ENCODE data around the gene NANOGP8.

The NANOGP8 gene

GRCh38 chr15:35068846-35069475 lies 16.1 kb downstream of the NANOGP8 start:
- no peaks in the 10 kb centered on the region; the same call in 1 of the 2 replicates for H3K36me3 ChIP-seq (ENCODE audit: insufficient read depth, low read length)
- H4K20me1 ChIP-seq (ENCODE audit: insufficient read depth, low read length) = no peaks in the 10 kb centered on the region
- TF ChIP-seq EZH2 (IDR thresholded peaks at IDR 0.05; ENCODE audit: borderline replicate concordance, low read length) (no peak), CTCF (IDR thresholded peaks at IDR 0.05; ENCODE audit: low read length) (no peak)
- no peaks in the 10 kb centered on the region for H3F3A ChIP-seq (ENCODE audit: insufficient read depth, low read length)
- H3K4me1 ChIP-seq (ENCODE audit: insufficient read depth, low read length, severe bottlenecking) = no peaks in the 10 kb centered on the region
- 0 out of 2 replicates have a peak, but pooled peaks cover 6% of the 10 kb centered on the region for H3K27me3 ChIP-seq (ENCODE audit: insufficient read depth, low read length)
- no peak overlapping the region for H3K4me2 ChIP-seq (ENCODE audit: low read length)
- no peak overlapping the region for H2AFZ ChIP-seq (ENCODE audit: low read length)
- no peaks in the 10 kb centered on the region for H3K79me2 ChIP-seq (ENCODE audit: insufficient read depth, low read length)
- H3K4me3 ChIP-seq (ENCODE audit: low read depth, low read length, poor library complexity, severe bottlenecking) = no peak overlapping the region
- H3K27ac ChIP-seq (ENCODE audit: low read depth, low read length, poor library complexity, severe bottlenecking) = no peak overlapping the region
- H3K9me3 ChIP-seq (ENCODE audit: low read length) = no peaks in the 10 kb centered on the region
- no peak overlapping the region for H3K9ac ChIP-seq (ENCODE audit: low read length)
- H3K9me2 ChIP-seq (ENCODE audit: low read depth, low read length) = no peaks in the 10 kb centered on the region

DNA sequence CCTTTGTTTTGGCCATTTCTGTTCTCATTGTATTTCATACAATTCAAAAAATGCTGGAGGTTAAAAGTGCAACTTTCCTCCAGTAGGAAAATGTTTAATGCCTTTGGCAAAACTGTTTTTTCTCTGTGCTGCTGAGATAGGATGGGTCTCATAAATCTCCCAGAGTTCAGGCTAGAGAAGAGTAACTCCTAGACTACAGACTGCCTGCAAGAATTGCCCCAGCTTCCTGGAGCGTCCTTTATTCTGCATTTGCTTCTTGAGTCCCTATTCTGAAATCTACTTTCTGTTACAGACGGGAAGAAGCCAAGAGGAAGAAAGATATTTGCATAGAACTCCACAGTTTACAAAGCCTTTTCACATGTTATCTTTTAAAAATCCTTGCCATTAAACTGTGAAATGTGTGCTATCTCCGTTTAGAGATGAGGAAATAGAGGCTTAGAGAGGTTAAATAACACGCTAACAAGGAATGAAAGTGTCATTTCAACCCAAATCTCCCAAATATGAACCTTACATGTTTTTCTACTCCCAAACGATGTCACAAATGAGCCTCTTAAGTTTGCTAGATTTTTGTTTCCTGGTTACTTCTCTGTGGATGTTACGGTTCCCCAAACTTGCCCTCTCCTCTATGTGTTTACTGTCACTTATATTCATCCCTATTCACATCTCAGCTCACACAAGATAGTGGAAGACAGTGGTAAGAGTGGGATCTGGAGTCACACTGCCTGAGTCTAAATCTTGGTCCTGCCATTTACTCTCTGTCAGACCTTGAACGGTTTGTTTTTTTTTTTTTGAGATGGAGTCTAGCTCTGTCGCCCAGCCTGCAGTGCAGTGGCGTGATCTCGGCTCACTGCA lies 17.4 kb downstream of the NANOGP8 start:
- Histone ChIP-seq H3K79me2 (ENCODE audit: insufficient read depth, low read length) (no peaks in the 10 kb centered on the region), H2AFZ (ENCODE audit: low read length) (no peak overlapping the region), H3K36me3 (ENCODE audit: insufficient read depth, low read length) (no peaks in the 10 kb centered on the region; the same call in 1 of the 2 replicates), H3F3A (ENCODE audit: insufficient read depth, low read length) (no peaks in the 10 kb centered on the region), H3K4me1 (ENCODE audit: insufficient read depth, low read length, severe bottlenecking) (no peaks in the 10 kb centered on the region), H3K27me3 (ENCODE audit: insufficient read depth, low read length) (0 out of 2 replicates have a peak, but pooled peaks cover 6% of the 10 kb centered on the region), H4K20me1 (ENCODE audit: insufficient read depth, low read length) (no peaks in the 10 kb centered on the region), H3K4me2 (ENCODE audit: low read length) (no peak overlapping the region), H3K27ac (ENCODE audit: low read depth, low read length, poor library complexity, severe bottlenecking) (no peak overlapping the region), H3K9me3 (ENCODE audit: low read length) (no peaks in the 10 kb centered on the region), H3K9ac (ENCODE audit: low read length) (no peak overlapping the region), H3K4me3 (ENCODE audit: low read depth, low read length, poor library complexity, severe bottlenecking) (no peak overlapping the region), H3K9me2 (ENCODE audit: low read depth, low read length) (no peaks in the 10 kb centered on the region)
- TF ChIP-seq EZH2 (IDR thresholded peaks at IDR 0.05; ENCODE audit: borderline replicate concordance, low read length) = no peak
- TF ChIP-seq CTCF (IDR thresholded peaks at IDR 0.05; ENCODE audit: low read length) = no peak

DNA sequence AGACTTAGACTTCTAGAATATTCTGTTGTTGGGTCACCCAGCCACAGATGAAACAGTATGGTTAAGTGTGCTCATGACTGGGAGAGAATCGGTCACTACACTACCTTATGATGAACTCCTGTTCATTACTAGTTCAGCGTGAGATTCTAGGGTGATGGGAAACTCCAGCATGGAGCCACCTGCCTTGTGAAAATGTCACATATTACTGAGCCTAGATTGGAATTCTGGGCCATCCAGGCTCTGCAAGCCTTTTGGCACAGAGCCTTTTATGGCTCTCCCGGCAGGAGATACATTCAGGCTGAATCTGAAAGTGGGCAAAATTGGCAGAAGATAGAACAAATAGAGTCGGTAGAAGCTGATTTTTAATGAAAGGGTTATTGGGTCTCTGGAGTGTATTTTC lies 19.0 kb downstream of the NANOGP8 start:
- Histone ChIP-seq H3K4me3 (ENCODE audit: low read depth, low read length, poor library complexity, severe bottlenecking) (no peak overlapping the region), H3K27ac (ENCODE audit: low read depth, low read length, poor library complexity, severe bottlenecking) (no peak overlapping the region), H3F3A (ENCODE audit: insufficient read depth, low read length) (no peaks in the 10 kb centered on the region), H3K9ac (ENCODE audit: low read length) (no peak overlapping the region), H3K27me3 (ENCODE audit: insufficient read depth, low read length) (0 out of 2 replicates have a peak, but pooled peaks cover 6% of the 10 kb centered on the region), H3K9me2 (ENCODE audit: low read depth, low read length) (no peaks in the 10 kb centered on the region), H2AFZ (ENCODE audit: low read length) (no peak overlapping the region), H4K20me1 (ENCODE audit: insufficient read depth, low read length) (no peaks in the 10 kb centered on the region), H3K4me2 (ENCODE audit: low read length) (no peak overlapping the region), H3K36me3 (ENCODE audit: insufficient read depth, low read length) (no peaks in the 10 kb centered on the region; the same call in 1 of the 2 replicates), H3K4me1 (ENCODE audit: insufficient read depth, low read length, severe bottlenecking) (no peaks in the 10 kb centered on the region), H3K9me3 (ENCODE audit: low read length) (no peaks in the 10 kb centered on the region), H3K79me2 (ENCODE audit: insufficient read depth, low read length) (no peaks in the 10 kb centered on the region)
- no peak for TF ChIP-seq EZH2 (IDR thresholded peaks at IDR 0.05; ENCODE audit: borderline replicate concordance, low read length)
